Stomach (tissue), 4 donors: ENCODE data around the gene ARHGAP10.

Source experiments
- EP300 ChIP-seq: sonication (generic); formaldehyde crosslinking; IDR thresholded peaks from one replicate; pipeline ENCODE4 v1.6.1; 2017; ENCODE audit warnings: antibody characterized with exemption
- POLR2A ChIP-seq, 4 donors: fragments of 450-650 bp; IDR thresholded peaks; one replicate each; pipeline ENCODE4 v1.6.1; 2016; ENCODE audit warnings: antibody characterized with exemption in 4 of 4, control low read depth in 2 of 4, mild to moderate bottlenecking in 1 of 4, moderate library complexity in 1 of 4
- POLR2AphosphoS5 ChIP-seq, 3 donors: sonication (generic); formaldehyde crosslinking; IDR thresholded peaks; one replicate each; pipeline ENCODE4 v1.6.1; 2016; ENCODE audit warnings: antibody characterized with exemption in 3 of 3
- TF ChIP-seq, protein P1 (sequence below), 7 experiments: fragments of 450-650 bp in 4 of 7; fragments of 200-600 bp in 3 of 7; sonication (generic) in 3 of 7; IDR thresholded peaks; one replicate each; pipeline ENCODE4 v1.5.1; 2016 to 2019; ENCODE audit warnings: antibody characterized with exemption in 7 of 7, control low read depth in 2 of 7, mild to moderate bottlenecking in 1 of 7

DNA sequence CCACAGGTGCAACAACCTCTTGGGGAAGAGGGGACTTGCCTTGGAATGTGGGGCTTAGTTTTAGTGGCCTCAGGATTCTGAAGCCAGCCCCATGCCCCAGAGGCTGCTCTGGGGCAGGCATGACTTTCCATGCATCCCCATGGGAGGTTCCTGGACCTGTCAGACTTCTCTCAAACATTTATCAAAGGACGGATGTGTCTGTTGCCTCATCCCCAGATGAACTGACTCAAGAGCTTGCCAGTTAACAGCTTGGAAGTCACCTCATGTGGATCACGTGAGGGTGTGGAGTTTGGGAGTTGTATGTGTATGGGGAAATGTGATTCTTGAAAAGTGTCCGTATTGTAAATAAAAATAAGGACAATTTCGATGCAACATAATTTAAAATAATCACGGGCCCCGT, 341.5 kb downstream of the ARHGAP10 start:
- no peak for TF ChIP-seq POLR2A (IDR thresholded peaks at IDR 0.05)
- TF ChIP-seq, protein P1, sequence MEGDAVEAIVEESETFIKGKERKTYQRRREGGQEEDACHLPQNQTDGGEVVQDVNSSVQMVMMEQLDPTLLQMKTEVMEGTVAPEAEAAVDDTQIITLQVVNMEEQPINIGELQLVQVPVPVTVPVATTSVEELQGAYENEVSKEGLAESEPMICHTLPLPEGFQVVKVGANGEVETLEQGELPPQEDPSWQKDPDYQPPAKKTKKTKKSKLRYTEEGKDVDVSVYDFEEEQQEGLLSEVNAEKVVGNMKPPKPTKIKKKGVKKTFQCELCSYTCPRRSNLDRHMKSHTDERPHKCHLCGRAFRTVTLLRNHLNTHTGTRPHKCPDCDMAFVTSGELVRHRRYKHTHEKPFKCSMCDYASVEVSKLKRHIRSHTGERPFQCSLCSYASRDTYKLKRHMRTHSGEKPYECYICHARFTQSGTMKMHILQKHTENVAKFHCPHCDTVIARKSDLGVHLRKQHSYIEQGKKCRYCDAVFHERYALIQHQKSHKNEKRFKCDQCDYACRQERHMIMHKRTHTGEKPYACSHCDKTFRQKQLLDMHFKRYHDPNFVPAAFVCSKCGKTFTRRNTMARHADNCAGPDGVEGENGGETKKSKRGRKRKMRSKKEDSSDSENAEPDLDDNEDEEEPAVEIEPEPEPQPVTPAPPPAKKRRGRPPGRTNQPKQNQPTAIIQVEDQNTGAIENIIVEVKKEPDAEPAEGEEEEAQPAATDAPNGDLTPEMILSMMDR (IDR thresholded peaks at IDR 0.05): no peak
- TF ChIP-seq EP300: no peak
- no peak for TF ChIP-seq POLR2AphosphoS5 (IDR thresholded peaks at IDR 0.05)
